WTC11 (cell line): ENCODE measurements around the gene TOR1AIP2.

Source experiments
- CBFB ChIP-seq: sonication (generic); formaldehyde crosslinking; IDR thresholded peaks from 2 replicates; pipeline ENCODE4 v1.8.1; 2022; ENCODE audit warnings: mild to moderate bottlenecking, low read depth, missing genetic modification reagents
- CREM ChIP-seq: sonication (generic); formaldehyde crosslinking; IDR thresholded peaks from 2 replicates; pipeline ENCODE4 v1.8.1; 2022; ENCODE audit warnings: mild to moderate bottlenecking, missing genetic modification reagents, moderate library complexity
- KAT7 ChIP-seq: sonication (generic); formaldehyde crosslinking; IDR thresholded peaks from 2 replicates; pipeline ENCODE4 v1.8.1; 2023; ENCODE audit warnings: missing genetic modification reagents, mild to moderate bottlenecking, borderline replicate concordance
- MXD4 ChIP-seq: fragments of 250-450 bp; sonication (Bioruptor Pico); IDR thresholded peaks from 2 replicates; pipeline ENCODE4 v1.8.0; 2021; ENCODE audit warnings: mild to moderate bottlenecking, moderate library complexity, borderline replicate concordance
- SMAD3 ChIP-seq: sonication (generic); formaldehyde crosslinking; IDR thresholded peaks from 2 replicates; pipeline ENCODE4 v1.8.0; 2022; ENCODE audit warnings: missing genetic modification reagents, mild to moderate bottlenecking, borderline replicate concordance
- TF ChIP-seq, protein P1 (sequence below): sonication (generic); formaldehyde crosslinking; IDR thresholded peaks from 2 replicates; pipeline ENCODE4 v1.8.1; 2023; ENCODE audit warnings: mild to moderate bottlenecking, missing genetic modification reagents, moderate library complexity
- TF ChIP-seq, protein P2 (sequence below): sonication (generic); formaldehyde crosslinking; conservative IDR thresholded peaks from 2 replicates; pipeline ENCODE4 v1.8.1; 2022; ENCODE audit warnings: mild to moderate bottlenecking, missing genetic modification reagents
- TF ChIP-seq, protein P3 (sequence below): sonication (generic); formaldehyde crosslinking; IDR thresholded peaks from 2 replicates; pipeline ENCODE4 v1.8.0; 2022; ENCODE audit warnings: mild to moderate bottlenecking, missing genetic modification reagents
- TF ChIP-seq, protein P4 (sequence below): fragments of 200-600 bp; IDR thresholded peaks from 2 replicates; pipeline ENCODE4 v1.8.0; 2022; ENCODE audit warnings: antibody characterized with exemption

DNA sequence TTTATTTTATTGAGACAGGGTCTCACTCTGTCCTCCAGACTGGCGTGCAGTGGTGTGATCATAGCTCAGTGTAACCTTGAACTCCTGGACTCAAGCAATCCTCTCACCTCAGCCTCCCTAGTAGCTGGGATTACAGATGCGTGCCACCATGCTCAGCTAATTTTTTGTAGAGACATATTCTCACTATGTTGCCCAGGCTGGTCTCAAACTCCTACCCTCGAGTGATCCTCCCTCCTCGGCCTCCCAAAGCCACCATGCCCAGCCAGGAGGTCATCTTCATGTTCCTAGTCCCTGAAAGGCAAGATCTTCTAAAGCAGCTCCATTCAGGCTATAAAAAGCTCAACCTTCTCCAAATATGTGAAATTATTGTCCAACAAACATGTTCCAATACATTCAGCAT is 53.9 kb downstream of the TOR1AIP2 start:
- TF ChIP-seq, protein P1, sequence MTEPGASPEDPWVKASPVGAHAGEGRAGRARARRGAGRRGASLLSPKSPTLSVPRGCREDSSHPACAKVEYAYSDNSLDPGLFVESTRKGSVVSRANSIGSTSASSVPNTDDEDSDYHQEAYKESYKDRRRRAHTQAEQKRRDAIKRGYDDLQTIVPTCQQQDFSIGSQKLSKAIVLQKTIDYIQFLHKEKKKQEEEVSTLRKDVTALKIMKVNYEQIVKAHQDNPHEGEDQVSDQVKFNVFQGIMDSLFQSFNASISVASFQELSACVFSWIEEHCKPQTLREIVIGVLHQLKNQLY (CRISPR knock-in tag) = no peak
- TF ChIP-seq CREM (CRISPR knock-in tag) (no peak), MXD4 (CRISPR knock-in tag) (no peak), KAT7 (CRISPR knock-in tag) (no peak), CBFB (no peak), SMAD3 (CRISPR knock-in tag) (no peak)
- TF ChIP-seq, protein P2, sequence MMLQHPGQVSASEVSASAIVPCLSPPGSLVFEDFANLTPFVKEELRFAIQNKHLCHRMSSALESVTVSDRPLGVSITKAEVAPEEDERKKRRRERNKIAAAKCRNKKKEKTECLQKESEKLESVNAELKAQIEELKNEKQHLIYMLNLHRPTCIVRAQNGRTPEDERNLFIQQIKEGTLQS (CRISPR knock-in tag) = no peak
- TF ChIP-seq, protein P3, sequence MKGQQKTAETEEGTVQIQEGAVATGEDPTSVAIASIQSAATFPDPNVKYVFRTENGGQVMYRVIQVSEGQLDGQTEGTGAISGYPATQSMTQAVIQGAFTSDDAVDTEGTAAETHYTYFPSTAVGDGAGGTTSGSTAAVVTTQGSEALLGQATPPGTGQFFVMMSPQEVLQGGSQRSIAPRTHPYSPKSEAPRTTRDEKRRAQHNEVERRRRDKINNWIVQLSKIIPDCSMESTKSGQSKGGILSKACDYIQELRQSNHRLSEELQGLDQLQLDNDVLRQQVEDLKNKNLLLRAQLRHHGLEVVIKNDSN (CRISPR knock-in tag) = no peak
- TF ChIP-seq, protein P4, sequence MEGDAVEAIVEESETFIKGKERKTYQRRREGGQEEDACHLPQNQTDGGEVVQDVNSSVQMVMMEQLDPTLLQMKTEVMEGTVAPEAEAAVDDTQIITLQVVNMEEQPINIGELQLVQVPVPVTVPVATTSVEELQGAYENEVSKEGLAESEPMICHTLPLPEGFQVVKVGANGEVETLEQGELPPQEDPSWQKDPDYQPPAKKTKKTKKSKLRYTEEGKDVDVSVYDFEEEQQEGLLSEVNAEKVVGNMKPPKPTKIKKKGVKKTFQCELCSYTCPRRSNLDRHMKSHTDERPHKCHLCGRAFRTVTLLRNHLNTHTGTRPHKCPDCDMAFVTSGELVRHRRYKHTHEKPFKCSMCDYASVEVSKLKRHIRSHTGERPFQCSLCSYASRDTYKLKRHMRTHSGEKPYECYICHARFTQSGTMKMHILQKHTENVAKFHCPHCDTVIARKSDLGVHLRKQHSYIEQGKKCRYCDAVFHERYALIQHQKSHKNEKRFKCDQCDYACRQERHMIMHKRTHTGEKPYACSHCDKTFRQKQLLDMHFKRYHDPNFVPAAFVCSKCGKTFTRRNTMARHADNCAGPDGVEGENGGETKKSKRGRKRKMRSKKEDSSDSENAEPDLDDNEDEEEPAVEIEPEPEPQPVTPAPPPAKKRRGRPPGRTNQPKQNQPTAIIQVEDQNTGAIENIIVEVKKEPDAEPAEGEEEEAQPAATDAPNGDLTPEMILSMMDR = no peak
